Stimulated activated CD8-positive, alpha-beta memory T cell treated with anti-CD3 and anti-CD28 coated beads, Interleukin-12 subunit alpha, Interleukin-12 subunit beta, amount 100 ng/mL, for 4 hours (primary cell): Measurements from ENCODE around the gene DCP1A.
"Not testable (repeated sequence)": the region's sequence is repeated elsewhere in the genome, so short reads cannot be mapped to it uniquely, and the experiment has no call there.

Source experiments
- DNase-seq: peaks from one replicate; pipeline ENCODE4 v3.0.0-alpha.2; 2020; ENCODE audit warnings: low read depth

The DCP1A gene

DNA sequence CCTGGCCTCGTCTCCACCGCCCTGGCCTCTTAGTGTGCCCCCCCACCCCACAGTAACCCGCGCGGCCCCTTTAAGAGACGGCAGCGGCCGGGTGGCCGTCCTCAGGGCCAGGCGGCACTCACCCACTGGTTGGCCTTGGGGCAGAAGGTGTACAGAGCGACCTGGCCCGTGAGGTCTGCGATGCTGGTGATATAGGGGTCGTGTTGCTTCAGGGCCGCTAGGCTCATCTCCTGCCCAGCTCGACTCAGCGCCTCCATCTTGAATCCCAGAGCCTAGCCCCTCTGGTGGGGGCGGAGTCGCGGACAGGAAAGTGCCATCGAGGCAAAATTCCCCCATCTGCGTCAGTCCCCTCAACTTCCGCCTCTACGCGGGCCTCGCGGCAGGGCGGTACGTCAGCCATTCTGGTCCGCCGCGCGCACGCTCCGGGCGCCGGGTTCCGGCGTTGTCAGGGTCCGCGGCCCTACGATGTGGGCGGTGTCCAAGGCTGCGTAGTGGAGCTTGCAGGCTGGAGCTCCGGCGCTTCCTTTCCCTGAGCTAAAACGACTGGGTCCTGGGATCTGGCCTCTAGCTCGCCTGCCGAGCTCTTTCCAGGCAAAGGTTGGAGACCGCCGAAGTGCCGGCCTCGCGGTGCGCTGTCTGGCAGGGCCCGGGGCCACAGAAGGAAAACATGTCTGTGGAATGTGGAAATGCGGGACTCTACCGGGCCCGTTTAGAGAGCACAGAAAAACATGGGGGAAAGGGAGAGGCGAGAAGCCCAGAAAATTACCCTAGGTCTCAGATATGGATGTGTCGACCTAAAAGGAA, at the start of gene DCP1A:
TSS of gene DCP1A (minus strand) at position 283 of the 804 bp plus-strand sequence. CDS start at position 257, 26 bp downstream.
- peak; percentile 92 for DNase-seq

DNA sequence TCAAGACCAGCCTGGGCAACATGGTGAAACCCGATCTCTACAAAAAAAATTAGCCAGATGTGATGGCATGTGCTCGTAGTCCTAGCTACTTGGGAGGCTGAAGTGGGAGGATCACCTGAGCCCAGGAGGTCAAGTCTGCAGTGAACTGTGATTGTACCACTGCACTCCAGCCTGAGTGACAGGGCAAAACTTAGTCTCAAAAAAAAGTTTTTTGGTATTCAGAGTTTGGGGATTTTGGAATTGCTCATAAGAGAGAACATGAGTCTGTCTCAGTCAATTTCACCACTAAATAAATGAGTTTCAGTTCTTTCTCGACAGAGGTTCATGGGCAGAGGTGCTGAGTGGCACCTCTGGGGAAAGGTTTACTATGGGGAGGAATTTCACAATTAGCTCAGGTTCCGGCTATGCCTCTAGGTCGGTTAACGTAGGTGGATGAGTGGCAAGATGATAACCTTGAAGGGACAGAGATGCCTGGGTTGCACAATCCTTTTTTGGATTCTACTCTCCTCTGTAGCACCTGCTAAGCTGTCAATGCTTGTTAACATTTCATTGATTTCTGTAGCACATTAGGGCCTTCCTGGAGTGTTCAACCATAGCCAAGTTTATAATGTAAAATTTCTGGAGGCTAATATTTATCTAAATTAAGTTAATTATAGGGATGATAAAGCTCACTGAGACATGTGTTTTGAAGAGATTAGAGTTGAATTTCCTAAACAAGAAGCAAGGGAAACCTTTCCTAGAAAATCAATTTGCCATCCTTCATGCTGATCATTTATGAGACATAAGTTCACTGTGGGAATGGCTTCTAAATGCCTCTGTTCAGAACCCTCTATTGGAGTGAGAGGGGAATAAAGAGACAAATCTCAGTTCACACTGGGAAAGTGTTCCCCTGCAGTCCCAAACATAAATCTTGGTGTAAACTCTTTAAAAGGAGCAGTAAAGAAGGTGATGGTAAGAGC, 37.4 kb upstream of the DCP1A start:
- no peak for DNase-seq

DNA sequence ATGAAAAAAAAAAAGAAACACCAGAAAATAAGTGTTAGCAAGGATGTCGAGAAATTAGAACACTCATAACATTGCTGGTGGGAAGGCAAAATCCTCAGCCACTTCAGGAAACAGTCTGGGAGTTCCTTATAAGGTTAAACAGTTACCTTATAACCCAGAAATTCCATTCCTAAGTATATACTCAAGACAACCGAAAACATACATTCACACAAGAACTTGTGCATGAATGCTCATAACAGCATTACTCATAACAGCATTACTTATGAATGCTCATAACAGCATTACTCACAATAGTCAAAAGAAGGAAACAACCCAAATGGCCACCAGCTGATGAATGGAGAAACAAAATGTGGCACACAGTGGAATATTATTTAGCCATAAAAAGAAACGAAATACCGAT, 34.8 kb upstream of the DCP1A start:
- no peak for DNase-seq

DNA sequence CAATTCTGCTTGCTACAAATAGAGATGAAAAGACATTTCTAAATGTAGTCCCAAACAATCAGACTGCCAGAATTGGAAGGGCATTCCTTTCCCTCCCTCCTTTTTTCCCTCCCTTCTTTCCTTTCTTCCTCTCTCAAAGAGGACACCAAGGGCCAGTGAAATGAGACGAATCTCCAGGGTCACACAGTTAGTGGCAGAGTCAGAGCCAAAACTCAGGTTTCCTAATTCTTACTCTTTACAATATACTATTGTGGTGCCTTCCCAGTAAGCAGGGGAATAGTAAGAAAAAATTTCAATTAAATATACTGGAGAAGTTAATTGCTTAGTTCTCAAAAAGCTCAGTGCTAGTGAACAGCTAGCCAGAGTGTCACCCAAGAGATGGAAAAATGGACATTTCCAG, 33.0 kb upstream of the DCP1A start:
- no peak for DNase-seq

DNA sequence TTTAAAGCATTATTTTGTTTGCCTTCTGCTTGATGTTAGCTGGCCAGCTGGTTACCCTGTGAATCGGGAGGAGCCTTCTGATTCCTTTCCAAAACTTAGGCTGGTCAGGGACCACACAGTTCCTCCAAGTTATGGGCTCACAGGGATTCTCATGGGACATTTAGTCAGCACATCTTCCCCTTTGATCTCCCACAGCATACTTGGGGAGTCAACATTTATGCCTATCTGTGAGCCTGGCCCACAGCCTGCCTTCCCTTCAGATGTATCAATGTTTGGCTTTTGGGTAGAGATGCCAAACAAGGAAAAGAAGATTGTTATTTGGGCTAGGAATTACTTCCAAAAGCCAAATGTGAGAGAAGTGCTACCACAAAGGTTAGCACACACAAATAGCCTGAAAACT, 32.6 kb upstream of the DCP1A start:
- DNase-seq = no peak

DNA sequence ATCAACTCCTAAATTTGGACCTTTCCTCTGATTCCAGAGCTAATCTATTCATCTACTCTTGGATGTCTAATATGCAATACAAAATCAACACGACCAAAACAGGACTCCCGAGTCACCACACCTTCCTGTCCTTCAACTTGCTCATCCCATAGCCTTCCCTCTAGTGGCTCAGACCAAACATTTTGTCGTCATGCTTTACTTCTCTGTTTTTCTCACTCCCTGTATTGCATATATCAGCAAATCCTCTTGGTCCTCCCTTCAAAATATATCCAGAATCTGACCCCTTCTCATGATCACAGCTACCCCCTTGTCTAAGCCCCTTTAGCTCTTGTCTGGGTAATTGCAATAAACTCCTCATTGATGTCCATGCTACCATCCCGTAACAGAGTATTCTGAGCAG, 30.5 kb upstream of the DCP1A start:
- no peak for DNase-seq

DNA sequence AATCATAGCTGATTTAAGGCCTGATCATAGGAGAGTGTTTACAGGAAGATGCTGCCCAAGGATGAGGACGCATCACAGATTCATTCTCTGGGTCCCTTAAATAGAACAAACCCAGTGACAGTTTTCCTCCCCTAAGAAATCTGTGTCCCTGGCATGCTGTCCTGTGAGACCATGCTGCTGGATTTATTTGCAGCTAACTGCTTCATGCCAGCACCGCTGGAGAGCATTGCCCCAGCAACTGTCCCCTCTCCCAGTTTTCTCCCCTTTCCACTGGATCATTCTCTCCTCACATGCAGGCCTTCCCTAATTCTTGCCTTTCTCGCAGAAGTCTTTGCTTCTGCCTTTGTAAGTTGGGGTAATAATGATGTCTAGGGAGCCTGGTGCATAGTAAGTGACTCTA, 29.3 kb upstream of the DCP1A start:
- no peak for DNase-seq

DNA sequence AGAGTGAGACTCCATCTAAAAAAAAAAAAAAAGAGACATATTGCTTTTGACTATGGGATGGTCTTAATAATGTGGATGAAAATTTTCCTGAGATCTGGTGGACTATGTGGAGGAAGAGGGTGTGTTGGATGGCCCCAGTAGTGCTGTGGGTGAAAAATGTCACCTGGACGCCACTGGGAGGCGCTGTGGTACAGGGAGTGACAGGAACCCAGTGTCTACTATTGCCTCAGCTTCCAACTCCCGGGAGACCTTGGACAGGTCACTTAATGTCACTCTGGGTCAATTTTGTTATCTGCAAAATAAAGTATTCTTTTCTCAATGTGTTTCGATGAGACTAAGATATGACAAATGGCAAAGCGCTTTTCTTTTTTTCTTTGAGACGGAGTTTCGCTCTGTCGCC, 27.7 kb upstream of the DCP1A start:
- DNase-seq = no peak

DNA sequence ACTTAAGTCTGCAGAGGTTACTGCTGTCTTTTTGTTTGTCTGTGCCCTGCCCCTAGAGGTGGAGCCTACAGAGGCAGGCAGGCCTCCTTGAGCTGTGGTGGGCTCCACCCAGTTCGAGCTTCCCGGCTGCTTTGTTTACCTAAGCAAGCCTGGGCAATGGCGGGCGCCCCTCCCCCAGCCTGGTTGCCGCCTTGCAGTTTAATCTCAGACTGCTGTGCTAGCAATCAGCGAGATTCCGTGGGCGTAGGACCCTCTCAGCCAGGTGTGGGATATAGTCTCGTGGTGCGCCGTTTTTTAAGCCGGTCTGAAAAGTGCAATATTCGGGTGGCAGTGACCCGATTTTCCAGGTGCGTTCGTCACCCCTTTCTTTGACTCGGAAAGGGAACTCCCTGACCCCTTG, 23.4 kb upstream of the DCP1A start:
- not testable (repeated sequence) for DNase-seq

DNA sequence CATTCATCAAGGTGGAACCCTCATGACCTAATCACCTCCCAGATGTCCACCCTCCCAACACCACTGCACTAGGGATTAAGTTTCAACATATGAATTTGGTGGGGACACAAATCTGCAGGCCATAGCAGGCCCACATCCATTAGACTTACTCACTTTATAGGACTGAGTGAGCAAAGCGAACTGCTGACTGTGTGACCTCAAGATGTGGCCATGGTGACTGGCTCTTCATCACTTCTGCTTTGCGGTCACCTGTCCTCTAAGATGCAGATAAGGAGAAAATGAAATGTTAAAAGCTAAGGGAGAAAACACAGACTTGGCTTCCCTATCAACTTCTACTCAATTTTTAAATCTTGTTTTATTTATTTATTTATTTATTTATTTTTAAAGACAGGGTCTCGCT, 14.5 kb upstream of the DCP1A start:
- DNase-seq = no peak

DNA sequence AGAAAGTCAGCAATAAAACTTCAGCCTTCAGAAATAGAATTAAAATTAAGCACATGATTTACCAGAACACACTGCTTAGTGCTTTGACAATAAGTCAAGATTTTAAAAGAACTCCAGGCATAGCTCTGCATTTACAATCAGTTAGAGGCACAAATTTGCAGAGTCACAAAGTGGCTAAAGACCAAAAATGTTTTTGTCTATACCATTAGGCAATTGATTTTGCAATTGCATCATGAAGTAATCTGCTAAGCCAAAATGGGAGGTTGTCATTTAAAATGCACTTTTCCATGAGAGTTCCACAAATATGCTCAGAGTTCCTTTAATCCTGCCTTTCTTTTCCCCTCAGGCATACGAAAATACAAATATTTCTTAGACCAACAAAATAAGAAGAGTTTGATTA, 10.1 kb upstream of the DCP1A start:
- no peak for DNase-seq

DNA sequence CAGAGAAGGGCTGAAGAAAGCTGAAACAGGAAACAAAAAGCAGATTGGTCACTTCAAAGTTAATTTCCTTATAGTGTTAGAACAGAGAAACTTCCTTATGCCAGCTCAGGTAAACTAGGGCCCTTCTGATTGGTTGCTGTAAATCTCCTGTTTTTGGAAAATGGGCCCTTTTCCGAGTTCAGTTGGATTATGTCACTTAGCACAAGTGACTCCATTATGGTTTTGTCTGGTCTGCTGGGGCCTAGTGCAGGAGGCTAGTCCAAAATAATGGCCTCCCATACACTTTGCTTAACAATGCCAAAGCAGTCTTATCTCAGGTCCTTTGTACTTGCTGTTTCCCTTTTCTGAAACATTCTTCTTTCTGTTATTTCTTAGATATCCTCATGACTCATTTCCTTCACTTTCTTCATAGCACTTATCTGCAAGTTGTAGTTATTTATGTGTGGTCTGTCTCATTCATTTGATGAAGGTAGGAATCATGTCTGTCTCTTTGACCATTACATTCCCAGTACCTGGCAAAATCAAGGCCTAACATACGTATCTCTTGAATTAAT, 7.7 kb upstream of the DCP1A start:
- no peak for DNase-seq

DNA sequence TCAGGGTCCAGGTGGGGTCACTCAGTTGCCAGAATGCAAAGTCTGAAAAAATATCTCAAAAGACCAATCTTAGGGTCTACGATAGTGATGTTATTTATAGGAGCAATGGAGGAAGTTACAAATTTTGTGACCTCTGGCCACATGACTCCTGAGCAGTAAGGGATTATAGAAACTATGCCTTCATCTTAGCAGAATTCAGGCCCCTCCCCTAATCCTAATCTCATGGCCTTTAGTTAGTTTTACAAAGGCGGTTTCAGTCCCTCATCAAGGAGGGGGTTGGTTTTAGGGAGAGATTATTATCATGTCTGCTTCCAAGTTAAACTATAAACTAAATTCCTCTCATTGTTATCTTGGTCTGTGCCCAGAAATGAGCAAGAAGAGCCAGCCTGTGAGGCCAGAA, 5.9 kb upstream of the DCP1A start:
- no peak for DNase-seq

DNA sequence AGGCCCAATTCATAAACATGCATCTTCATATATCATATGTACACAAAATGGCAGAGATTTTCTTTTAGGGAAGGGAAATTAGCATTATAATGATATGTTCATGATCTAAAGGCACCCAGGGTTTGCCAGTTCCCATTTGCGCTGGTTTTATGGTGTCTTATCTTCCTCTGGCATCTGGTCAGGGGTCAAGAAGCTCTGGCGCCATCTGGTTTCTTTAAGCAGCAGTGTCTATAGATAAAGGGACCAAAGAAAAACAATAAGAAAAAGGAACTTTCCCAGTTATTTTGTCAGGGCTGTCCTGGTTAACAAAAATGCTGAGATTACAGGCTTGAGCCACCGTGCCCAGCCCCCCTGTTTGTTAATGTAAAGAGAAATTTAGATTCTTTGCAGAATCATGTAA, 3.3 kb upstream of the DCP1A start:
- DNase-seq = no peak

DNA sequence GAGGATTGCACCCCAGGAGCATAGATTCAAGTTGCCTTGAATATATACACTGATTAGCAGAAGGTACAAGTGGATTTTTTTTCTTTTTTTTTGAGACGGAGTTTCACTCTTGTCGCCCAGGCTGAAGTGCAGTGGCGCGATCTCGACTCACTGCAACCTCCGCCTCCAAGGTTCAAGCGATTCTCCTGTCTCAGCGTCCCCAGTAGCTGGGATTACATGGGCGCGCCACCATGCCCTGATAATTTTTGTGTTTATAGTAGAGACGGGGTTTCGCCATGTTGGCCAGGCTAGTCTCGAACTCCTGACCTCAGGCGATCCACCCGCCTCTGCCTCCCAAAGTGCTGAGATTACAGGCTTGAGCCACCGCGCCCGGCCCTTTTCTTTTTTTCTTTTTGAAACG, 775 bp upstream of the DCP1A start:
- not testable (repeated sequence) for DNase-seq

DNA sequence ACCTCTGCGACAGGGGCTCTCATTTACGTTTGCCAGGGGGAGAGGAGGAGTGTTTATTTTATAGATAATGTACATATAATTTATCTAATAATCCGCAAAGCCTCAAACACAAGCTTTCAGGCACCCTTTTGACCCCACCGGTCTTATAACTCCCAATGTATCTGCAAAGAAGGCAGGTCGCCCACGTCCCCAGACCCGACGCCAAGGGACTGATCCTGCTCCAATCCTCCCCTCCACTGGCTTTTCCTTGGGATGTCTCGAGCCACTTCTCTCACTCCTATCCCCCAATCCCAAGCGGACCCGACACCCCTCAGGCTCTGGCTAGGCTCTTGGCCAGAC, 452 bp downstream of the DCP1A start:
- DNase-seq = no peak

DNA sequence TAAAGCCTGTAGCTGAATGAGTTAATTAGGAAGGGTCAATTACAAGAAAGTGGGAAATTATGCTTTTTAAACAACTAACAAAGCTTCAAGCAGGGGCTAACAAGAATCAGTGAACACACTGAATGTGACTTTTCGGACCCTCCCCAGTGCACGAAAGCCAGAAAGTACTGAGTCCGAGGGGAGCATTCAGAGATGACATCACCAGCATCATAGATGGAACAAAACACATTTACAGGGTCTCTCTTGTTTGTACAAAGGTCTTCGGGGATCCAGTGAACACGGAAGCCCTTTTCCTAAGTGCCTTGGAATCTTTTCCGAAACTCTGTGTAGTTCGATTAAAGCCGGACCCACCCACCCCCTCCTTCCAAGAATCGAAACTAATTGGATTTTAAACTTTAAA, 829 bp downstream of the DCP1A start:
- no peak for DNase-seq

DNA sequence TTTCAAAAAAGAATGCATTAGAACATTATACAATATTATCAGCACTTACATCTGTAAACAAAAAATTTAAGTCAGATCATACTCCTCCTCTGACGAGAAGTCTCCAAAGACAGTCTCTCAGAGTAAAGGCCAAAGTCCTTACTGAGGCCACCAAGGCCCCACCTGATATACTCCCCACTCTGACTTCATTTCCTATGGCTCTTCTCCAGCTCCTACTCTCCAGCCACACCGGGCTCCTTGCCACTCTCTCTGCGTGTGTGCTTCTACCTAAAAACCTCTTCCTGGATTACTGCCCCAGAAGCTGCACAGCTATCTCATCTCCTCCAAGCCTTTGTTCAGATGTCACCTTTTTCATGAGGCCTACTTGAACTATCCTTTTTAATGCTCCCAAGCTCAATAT, 5.0 kb downstream of the DCP1A start:
- no peak for DNase-seq

DNA sequence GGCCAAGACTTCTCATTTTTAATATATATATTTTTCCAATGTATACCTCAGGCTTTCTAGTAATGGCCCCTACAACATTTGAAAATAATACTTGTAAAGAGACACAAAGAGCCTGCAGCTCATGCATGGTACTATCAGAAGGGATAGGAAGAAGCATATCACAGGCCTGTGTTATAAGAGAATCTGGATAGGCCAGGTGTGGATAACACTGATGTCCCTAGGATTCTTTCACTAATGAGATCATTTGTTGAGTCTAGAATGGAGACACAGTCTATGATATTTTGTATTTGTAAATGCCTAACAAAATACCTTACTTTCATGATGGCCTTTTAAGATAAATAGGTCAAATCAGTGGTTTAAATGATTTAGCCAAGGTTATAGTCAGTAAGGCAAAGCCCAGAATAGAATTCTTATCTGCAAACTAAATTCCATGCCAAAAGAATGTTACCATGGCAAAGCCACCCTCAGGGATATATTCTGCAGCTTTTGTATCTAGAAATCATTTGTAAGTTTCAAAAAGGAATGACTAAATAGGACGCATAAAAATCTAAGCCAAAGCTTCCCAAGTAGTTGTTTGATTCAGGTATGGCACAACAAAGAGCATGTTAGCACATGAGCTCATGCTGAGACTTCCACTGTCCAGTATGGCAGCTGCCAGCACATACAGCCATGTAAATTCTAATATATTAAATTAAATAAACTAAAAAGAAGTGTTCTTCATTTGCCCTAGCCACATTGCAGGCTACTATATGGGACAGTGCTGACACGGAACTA, 10.0 kb downstream of the DCP1A start:
- DNase-seq = no peak

DNA sequence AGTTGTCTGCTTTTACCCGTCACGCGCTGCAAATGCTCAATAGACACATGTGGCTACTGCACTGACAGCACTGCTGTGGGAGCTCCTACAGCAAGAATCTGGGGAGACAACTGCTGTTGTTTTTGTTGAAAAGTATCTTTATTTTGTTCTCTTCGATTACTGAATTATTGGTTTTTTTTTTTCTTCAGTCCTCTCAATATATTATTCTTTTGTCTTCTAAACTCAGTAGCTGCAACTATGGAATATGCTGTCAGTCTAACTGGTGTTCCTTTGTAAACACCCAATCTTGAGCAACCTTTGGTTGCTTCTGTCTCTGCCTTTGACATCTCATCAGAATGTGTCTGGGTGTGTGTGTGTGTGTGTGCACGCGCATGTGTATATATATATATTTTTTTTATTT, 12.6 kb downstream of the DCP1A start:
- no peak for DNase-seq

DNA sequence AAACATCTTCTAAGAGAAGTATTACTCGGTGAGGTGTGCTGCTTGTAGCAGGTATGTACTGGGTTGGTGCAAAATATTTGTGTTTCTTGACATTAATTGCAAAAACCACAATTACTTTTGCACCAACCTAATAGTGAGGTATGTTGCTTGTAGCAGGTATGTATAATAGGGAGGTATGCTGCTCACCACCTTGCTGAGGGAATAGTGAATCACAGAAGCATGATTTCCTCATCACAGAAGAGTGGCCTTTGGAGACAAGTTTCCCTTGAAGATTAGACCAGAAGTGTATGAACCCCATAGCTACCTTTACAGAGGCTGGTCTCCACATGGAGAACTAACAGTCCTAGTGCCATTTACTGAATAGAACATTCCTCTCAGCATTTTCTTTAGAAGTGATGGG, 15.5 kb downstream of the DCP1A start:
- DNase-seq = no peak

DNA sequence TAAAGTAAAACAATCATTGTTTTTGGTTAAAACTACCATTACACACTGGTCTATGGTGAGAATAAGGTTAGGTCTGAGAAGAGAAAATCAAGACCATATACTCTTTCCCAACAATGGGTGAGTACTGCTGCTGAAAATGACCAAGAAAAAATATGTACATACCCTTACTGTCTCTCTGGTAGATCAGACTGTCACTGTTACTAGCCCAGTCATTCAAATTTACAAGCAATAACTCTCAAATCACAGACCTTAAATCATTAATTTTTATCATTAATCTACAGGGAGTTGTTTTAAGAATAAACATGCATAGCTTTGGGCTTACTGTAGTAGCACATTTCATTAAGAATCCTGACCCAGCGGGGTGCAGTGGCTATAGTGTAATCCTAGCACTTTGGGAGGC, 17.4 kb downstream of the DCP1A start:
- no peak for DNase-seq
